Activated CD4-positive, alpha-beta T cell treated with anti-CD3 and anti-CD28 coated beads for 4 hours (primary cell): ENCODE measurements around the gene IVNS1ABP.
"Not testable (repeated sequence)": the region's sequence is repeated elsewhere in the genome, so short reads cannot be mapped to it uniquely, and the experiment has no call there.

Experiments used
- DNase-seq, 2 donors: peaks; one replicate each; pipeline ENCODE4 v3.0.0-alpha.2; 2020

The IVNS1ABP gene

DNA sequence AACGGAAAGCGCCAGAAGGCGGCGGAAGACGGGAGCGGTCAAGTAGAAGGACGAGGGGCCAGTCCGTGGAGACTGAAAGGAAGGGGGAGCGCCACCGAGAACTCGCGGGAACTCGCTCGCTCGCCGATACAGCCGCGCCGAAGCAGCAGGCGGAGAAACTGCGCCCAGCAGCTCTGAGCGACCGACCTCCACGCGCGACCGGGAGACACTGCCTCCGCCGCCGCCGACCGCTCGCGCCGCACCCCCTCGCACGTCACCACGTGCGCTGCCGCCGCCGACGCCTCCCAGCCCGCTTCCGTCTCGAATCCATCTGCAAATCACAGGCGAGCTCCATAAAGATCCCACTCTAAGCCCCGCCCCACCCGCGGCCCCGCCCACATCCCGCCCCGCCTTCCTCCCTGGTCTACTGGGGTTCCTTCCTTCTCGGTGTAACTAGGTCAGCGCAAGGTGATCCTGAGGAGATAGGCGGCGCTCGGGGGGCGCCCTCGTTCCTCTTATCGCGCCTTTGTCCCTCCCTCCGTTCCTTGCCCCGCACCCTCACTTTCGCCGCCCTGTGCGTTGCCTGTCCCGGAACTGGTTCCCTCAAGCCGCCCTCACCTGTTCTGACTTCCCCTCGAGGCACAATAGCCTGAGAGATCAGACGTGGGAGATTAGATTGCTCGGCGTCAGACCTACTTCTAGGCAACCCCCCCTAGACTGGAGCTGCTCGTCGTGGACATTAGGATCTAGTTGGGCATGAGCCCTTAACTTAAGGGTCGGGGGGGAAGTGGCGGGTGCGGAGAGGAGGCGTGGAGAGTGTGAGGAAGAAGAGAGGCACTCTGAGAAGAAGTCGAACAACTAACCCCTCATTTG is at the start of gene IVNS1ABP:
Gene IVNS1ABP (minus strand): TSS at position 210 of the 852 bp plus-strand sequence. CDS start 7,750 bp downstream, outside the sequence.
- DNase-seq = peak; percentile 94

DNA sequence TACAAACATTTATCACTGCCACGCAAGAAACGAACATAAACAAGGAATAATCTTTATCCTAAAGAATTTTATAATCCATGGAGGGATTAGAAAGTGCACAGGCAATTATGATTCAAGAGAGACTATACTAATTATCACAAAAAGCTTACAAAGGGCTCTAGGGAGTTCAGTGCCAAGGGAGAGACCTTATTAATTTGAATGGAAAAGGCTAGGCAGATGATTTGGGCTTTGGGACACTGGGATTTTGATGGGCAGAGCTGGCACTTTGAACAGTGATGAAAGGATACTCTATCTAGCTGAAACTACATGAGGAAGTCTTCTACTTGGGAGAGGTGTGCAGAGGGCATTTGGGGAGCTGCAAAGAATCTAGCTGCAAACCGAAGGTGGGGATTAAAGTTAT is 48.9 kb upstream of the IVNS1ABP start:
- no peak for DNase-seq

DNA sequence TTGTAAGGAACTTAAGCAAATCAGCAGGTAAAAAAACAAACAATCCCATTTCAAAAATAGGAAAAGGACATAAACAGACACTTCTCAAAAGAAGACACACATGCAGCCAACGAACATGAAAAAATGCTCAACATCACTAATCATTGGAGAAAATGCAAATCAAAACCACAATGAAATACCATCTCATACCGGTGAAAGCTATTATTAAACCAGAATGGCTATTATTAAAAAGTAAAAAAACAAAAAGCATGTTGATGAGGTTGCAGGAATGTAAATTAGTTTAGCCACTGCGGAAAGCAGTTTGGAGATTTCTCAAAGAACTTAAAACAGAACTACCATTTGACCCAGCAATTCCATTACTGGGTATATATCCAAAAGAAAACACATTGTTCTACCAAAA is 47.5 kb upstream of the IVNS1ABP start:
- DNase-seq = not testable (repeated sequence)

DNA sequence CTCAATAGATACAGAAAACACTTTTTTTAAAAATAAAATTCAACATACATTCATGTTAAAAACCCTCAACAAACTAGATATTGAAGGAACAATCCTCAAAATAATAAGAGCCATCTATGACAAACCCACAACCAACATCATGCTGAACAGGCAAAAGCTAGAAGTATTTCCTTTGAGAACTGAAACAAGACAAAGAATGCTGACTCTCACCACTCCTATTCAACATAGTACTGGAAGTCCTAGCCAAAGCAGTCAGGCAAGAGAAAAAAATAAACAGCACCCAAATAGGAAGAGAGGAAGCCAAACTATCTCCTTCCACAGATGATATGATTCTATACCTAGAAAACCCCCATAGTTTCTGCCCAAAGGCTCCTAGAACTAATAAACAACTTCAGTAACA is 46.2 kb upstream of the IVNS1ABP start:
- DNase-seq = no peak

DNA sequence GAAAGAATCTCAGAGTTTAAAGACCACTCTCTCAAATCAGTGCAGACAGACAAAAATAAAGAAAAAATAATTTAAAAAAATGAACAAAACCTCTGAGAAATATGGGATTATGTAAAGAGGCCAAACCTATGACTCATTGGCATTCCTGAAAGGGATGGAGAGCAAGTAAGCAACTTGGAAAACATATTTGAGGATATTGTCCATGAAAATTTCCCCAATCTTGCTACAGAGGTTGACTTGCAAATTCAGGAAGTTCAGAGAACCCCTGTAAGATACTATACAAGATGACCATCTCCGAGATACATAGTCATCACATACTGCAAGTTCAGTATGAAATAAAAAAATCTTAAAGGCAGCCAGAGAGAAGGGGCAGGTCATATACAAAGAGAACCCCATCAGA is 43.7 kb upstream of the IVNS1ABP start:
- DNase-seq = no peak

DNA sequence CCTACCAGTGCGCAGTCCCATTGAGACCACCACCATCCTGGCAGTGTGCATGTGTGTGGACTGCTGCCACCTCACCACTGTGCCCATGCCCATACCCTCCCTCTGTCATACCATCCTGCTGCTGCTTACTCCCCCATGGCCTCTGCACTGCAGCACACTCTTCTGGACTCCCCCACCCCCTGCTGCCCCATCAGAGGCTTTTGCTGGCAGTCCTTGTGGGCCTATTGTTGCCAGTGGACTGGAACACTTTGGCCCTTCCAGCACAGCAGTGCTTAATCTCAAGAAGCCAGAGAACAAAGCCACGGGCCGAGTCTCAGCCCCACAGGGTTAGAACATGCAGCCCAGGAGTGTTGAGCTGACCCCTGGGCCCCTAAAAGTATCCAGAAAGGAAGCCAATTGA is 41.9 kb upstream of the IVNS1ABP start:
- no peak for DNase-seq

DNA sequence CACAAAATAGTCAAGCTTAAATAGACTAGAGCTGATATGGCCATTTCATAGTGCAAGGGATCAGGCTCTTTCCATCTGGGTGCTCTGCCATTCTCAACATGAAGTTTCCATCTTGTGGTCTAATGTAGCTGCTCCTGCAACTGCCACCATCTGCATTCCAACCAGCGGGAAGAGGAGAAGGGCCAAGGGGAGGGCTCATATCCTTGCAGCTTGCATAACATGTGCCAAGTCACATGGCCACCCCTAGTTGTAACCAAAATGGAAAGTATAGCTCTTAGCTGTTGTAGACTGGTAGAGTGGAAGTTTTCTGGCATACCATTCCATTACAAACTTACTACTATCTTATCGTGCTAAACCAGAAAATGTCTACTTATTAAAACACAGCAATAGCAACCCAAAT is 38.9 kb upstream of the IVNS1ABP start:
- no peak for DNase-seq

DNA sequence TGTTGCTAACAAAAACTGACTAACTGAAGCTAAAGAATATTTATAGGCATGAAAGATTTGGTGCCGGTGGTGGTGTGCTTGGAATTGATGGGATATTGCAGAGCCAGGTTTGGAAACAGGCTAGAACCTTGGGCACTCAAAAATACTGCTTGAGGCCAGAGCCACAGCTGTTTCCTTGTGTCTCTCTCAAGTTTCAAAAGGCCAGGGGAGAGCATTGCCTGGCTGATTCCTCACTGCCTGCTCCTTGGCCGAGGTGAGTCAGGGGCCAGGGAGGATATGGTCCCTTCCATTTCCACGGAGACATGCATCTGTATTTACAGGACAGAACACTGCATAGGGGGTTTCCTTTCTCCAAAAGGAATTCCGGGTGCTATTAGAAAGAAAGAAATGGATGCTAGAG is 36.1 kb upstream of the IVNS1ABP start:
- no peak for DNase-seq

DNA sequence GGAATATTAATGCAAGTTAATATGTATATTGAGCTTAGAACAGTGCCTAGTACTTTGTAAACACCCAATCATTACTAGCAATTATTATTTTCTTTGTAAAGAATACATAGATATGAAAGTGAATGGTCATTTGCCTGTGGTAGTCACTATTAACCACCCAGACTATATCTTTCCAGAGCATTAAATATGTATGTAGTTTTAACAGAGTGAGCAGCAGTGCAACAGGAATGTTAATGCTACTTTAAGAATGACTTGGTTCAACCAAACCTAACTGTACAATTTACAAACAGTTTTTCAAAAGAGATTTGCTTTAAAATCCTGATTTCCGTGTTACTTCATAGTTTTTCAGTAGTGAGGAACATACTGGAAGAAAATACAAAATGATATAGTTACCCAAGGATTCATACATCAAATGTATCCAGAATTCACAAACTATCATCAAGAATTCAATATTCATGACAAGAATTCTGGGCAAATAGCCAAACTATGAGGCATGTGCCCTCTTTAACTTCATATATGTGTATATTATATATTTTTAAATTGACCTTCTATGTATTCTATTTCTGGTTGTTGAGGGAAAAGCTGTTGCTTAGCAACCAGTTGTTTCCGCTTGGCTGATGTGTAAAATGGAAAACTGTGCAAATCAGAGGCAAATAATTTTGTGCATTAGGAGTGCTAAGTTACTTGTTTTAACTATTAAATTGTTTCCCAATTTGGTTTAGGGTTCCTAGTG is 34.9 kb upstream of the IVNS1ABP start:
- no peak for DNase-seq

DNA sequence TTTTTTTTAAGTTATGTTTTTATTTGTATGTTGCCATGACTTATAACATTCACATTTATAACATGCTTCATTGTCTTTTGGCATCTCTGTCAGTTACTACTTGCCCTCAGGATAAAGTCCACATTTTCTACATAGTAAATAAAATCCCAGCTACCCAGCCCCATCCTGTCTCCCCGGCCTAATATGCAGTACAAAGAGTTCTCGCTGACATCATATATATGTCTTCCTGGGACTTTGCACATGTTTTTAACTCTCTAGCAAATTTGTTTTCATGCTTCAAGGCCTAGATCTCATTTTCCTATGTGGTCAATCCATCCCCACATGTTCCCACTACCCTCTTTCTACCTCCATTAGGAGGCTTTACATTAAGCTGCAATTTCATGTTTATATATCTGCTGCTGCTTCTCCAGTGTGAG is 33.0 kb upstream of the IVNS1ABP start:
- DNase-seq = no peak

DNA sequence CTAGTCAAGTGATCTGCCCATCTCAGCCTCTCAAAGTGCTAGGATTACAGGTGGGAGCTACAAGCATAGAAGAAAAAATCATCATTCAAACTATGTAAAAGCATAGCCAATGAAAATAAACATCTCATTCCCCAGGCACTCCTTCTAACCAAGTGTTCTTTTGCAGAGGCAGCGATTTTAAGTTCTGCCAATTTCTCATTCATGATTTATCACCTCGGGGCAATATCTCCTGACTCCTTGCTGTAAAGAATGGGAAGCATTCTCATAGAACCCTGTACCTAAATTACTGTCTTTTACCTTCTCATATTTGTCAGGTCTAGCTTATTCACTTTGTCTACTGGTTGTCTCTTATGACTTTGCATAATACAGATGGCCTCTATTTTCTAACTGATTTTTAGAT is 32.5 kb upstream of the IVNS1ABP start:
- DNase-seq = no peak

DNA sequence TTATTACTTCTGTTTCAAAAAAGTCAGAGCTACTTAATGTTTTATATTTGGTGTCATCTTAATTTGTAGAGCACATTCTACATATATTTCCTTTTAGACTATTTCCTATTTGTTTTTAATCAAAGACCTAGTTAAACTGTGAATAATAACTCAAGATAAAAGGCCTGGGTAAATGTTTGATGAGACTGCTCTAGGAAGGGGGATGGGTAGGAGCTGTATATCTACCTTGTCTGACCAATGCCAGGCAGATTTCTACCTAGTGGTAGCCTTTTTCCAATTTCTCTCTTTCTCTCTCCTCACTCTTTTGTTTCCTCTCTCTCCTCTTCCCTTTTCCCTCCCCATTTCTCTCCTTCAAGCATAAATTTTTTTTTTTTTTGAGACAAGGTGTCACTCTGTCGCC is 31.9 kb upstream of the IVNS1ABP start:
- no peak for DNase-seq

DNA sequence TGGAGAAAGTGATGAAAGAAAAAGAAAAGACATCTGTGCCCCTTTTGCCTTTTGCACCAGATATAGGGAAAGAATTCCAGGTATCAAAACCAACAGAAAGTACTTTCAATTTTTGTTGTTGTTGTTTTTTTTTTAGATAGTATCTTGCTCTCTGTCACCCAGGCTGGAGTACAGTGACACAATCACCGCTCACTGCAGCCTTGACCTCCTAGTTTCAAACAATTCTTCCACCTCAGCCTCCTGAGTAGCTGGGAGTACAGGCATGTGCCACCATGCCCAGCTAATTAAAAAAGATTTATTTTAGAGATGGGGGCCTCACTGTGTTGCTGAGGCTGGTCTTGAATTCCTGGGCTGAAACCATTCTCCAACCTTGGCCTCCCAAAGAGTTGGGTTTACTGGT is 31.3 kb upstream of the IVNS1ABP start:
- no peak for DNase-seq

DNA sequence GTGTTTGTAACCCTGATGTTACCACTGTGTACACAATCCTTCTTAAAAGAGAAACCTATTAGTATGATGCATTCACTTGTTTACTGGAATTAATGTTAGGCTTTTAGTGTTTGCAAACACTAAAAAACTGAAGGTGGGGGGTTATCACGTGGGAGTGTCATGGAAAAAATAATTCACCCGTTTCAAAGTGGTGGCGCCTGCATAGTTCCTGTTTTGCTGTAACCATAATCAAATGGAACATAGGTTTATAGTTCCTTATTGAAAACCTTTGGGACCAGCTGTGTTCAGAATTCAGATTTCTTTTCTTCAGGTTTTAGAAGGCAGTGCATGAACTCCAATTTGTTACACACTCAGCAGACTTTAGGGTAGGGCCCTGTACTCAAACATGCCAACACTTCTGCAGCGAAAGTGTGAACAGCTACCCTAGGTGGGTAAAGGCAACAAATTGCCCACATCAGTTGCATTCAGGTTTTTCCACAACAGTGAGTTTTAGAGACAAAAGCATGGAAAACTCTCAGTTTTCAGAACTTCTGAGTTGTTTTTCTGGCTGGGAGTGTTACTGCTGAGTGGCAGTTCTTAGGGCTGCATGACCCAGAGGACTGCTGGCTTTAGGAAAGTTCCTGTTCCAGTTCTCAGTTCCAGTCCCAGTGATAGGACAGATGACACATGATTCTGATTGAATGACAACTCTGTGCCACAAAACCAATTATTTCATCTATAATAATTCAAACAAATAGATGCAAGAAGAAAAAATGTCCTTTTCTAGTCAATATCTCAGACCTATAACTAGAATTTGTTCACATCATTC is 29.1 kb upstream of the IVNS1ABP start:
- DNase-seq = peak in 1 of 2 donors; percentile 7

DNA sequence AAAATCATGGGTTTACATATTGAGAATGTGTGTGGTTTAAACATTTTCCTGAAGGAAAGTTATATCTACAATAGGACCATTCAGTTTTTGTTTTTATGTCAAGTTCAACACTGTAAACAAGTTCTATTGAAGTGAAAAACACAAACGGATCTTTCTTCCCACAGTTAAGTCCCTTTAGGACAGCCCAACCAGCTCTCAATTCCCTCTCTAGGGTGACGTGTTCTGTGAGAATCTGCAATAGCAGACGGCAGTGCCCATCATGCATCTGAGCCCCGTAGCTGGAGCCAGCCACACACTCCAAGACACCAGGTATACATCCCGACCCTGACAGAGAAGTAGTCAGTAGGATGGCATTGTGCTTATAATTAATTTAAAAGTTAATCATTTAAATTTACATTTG is 26.3 kb upstream of the IVNS1ABP start:
- DNase-seq = no peak

DNA sequence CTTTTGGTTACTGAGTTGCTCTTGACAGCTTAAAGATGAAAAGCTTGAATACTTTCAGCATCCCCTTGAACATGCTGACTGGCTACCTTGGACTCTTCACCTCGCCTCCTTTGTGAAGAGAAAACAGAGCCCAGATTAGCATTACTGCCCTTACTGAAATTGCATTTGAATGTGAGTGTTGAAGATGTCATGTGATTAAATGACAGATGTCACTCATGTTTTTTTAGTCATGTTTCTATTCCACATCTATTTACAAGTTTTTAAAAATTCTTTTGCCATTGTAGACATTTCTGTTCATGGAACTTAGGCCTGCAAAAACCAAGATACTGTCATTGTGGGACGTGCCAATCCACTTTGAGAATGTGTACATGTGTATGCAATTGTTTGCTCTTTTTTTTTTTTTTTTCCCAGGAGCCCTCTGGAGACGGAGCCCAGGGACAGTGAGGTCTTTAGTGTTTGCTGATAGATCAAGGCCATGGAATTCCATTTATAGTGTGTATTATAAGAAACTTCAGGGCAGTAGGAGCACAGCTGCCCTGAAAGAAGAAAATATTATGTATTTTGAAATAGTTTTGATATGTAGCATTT is 25.7 kb upstream of the IVNS1ABP start:
- DNase-seq = no peak

DNA sequence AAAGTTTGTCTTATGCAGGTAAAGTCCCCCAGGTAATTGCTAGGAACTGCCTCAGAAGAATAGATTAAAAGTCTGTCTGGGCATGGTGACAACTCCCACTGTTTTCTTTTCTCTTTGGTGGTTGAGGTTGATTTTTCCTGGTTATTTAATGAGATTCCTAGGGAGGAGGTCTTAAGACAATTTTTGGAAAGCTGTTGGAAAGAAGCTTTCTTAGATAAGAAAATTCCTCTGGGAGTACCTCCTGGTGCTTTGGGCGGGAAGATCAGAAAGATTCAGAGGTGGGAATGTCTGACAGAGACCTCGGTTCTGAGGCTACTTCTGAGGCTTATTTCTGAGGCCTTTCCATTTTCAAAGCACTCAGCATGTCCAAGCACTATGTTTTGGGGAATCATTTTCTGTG is 25.0 kb upstream of the IVNS1ABP start:
- DNase-seq = no peak

DNA sequence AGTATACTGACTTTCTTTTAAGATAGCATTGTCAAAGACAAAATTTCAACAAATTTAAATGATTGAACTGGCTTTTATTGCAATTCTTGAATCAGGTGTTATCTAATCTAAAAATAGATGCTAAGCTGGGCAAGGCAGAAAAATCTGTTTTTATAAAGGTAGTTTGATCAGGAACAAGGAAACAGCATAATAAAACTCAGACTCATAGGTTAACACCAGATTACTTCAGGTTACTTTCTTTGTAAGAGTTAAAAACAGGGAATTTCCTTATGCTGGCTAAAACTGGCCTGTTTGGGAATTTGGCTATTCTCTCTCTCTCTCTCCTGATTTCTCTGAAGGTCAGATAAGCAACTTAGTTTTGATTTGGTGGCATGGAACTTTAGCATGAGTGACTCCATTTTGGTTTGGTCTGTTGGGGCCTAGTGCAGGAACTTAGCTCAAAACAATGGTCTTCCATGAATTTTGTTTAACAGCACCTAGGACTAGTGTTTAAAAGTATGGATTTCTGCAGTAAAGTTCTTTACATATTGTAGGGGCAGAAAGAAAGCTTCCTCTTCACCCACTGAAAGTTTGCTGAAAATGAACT is 24.2 kb upstream of the IVNS1ABP start:
- no peak for DNase-seq

DNA sequence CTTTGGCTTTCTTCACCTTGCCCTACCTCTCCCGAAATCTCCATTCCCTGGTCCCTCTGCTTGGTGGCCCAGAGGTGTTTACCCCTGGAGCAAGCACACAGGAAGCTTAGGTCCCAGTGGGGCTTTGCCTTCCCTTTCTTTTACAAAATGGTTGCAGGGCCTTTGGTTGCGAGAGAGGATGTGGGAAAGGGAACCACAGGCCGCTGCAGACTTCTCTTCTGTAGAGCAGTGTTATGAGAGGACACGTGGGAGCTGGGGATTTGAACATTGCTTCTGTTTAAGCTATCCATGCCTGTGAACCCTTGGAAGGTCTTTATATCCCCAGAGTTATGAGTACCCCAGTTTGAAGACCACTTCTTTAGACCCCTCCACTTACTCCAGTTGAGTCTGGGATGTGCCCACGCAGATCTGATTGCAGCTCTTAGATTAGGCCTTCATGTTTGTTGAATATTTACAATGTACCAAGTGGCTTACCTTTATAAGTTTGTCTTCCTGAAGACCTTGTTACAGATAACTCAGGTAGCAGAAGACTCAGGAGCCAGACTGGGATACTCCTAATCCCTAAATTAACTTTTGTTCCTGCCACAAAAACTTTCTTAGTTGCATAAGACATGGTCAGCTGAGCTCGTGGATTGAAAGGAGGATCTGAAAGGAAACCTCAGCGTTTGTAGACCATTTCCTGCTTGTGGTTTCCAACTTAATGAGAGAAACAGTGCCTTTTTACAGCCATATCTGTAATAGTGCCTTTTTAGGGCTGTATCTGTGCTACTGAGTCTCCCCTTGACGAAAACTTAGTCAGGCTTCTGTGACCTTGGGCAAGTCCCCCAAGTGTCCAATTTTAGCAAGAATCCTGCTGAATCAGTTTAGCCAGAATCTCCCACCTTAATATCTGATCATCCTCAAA is 21.9 kb upstream of the IVNS1ABP start:
- DNase-seq = no peak

DNA sequence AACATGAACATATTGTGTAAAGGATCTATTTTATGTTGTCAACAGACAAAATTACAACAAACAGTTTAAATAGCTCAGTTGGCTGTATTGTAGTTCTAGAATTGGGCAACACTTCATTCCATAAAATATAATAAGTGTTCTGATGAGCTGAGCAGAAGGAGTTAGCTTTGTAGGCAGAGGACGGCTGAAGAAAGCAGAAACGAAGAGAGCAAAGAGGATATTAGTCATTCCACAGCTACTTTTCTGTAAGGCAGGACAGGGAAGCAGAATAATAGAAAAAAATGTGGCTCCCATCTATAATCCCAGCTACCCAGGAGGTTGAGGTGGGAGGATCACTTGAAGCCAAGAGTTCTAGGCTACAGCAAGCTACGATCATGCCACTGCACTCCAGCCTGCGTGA is 20.2 kb upstream of the IVNS1ABP start:
- DNase-seq = no peak

DNA sequence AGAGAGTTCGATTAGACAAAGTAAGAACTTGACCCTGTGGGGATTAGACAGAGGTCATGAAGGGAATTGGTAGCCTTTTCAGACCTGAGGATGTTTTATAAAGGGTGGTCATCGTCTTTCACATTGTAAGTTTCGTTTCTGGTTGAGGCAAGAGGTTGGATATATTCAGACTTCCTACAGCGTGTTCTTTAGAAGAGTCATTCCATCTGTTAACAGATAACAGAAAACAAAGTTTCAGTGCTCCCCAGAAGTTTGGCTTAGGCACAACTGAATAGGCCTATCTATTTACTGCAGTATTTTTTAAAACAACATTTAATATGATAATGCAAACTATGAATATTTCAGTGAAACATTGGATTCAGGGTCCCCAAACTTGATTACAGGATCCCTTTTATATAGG is 17.1 kb upstream of the IVNS1ABP start:
- DNase-seq = no peak

DNA sequence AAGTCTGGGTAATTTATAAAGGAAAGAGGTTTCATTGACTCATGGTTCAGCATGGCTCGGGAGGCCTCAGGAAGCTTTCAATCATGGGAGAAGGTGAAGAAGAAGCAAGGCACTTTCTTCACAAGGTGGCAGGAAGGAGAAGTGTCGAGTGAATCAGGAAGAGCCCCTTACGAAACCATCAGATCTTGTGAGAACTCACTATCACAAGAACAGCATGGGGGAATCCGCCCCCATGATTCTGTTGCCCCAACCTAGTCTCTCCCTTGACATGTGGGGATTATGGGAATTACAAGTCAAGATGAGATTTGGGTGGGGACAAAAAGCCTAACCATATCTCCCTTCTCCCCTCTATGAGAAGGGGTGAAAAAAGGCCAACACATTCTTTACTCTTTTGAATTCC is 11.2 kb upstream of the IVNS1ABP start:
- no peak for DNase-seq
